Memory B cell (primary cell): ENCODE results near the gene DMXL1.

ENCODE experiments used
- ATAC-seq: fragments of 150-1000 bp; cut with Tn5 transposase; 2 replicates; pipeline ENCODE4 v1.10.0; 2021; ENCODE audit warnings: low read depth, mild to moderate bottlenecking, moderate library complexity
- DNase-seq, 2 donors: peaks; one replicate each; pipeline ENCODE4 v3.0.0; 2022; ENCODE audit warnings: low spot score in 2 of 2
- H3K27ac Mint-ChIP-seq: one replicate; pipeline ENCODE4 v1.8.0; 2022; ENCODE audit warnings: mild to moderate bottlenecking, moderate library complexity, mixed read lengths
- H3K27me3 Mint-ChIP-seq: one replicate; pipeline ENCODE4 v1.8.0; 2022; ENCODE audit warnings: mixed read lengths
- H3K36me3 Mint-ChIP-seq: one replicate; pipeline ENCODE4 v1.8.0; 2022; ENCODE audit warnings: mild to moderate bottlenecking, mixed read lengths
- H3K4me1 Mint-ChIP-seq: one replicate; pipeline ENCODE4 v1.8.0; 2022; ENCODE audit warnings: mixed read lengths
- H3K4me3 Mint-ChIP-seq: one replicate; pipeline ENCODE4 v1.8.0; 2022; ENCODE audit warnings: mild to moderate bottlenecking, moderate library complexity, mixed read lengths
- H3K9me3 Mint-ChIP-seq: one replicate; pipeline ENCODE4 v1.8.0; 2022; ENCODE audit warnings: mixed read lengths

DMXL1 gene

GRCh38 chr5:119267958-119268386 lies 197.1 kb downstream of the DMXL1 start:
- DNase-seq (peak; percentile 71 to 74), ATAC-seq (peak; percentile 71)
- Mint-ChIP-seq H3K9me3 (peaks cover 5% of the 10 kb centered on the region), H3K27me3 (no peaks in the 10 kb centered on the region), H3K36me3 (peaks cover 7% of the 10 kb centered on the region), H3K4me1 (peaks cover 40% of the 10 kb centered on the region), H3K4me3 (peak overlapping the region; percentile 100), H3K27ac (peak overlapping the region; percentile 97)

- peaks cover 46% of the 10 kb centered on the region for H3K4me1 Mint-ChIP-seq
- H3K27me3 Mint-ChIP-seq: no peaks in the 10 kb centered on the region
These were observed 197.6 kb downstream of the DMXL1 start for GRCh38 chr5:119268387-119269060.

GRCh38 chr5:119269061-119269944 lies 198.4 kb downstream of the DMXL1 start:
- H3K4me1 Mint-ChIP-seq: peaks cover 53% of the 10 kb centered on the region
- H3K4me3 Mint-ChIP-seq: peak overlapping the region; percentile 100
- H3K9me3 Mint-ChIP-seq: no peaks in the 10 kb centered on the region
- peaks cover 2% of the 10 kb centered on the region for H3K36me3 Mint-ChIP-seq
- peak; percentile 3 for ATAC-seq
- H3K27me3 Mint-ChIP-seq: no peaks in the 10 kb centered on the region
- H3K27ac Mint-ChIP-seq: peak overlapping the region; percentile 97
- DNase-seq: peak in 1 of 2 donors; percentile 37

More at GRCh38 chr5:119268387-119269060, 197.6 kb downstream of the DMXL1 start:
- peaks cover 2% of the 10 kb centered on the region for H3K9me3 Mint-ChIP-seq
- ATAC-seq: peak; percentile 86
- DNase-seq: peak; percentile 97 to 99
- H3K36me3 Mint-ChIP-seq: peaks cover 4% of the 10 kb centered on the region
- peak overlapping the region; percentile 100 for H3K4me3 Mint-ChIP-seq
- H3K27ac Mint-ChIP-seq: peak overlapping the region; percentile 97

- DNase-seq: no peak
These were observed 199.3 kb downstream of the DMXL1 start for GRCh38 chr5:119270121-119270565.

GRCh38 chr5:119270960-119271757 lies 200.3 kb downstream of the DMXL1 start:
- H3K4me3 Mint-ChIP-seq: peak overlapping the region; percentile 79
- ATAC-seq (no peak), DNase-seq (no peak)
- H3K4me1 Mint-ChIP-seq: peaks cover 62% of the 10 kb centered on the region
- H3K27me3 Mint-ChIP-seq: no peaks in the 10 kb centered on the region
- H3K36me3 Mint-ChIP-seq: peaks cover 2% of the 10 kb centered on the region
- peak overlapping the region; percentile 97 for H3K27ac Mint-ChIP-seq
- no peaks in the 10 kb centered on the region for H3K9me3 Mint-ChIP-seq

More at GRCh38 chr5:119270121-119270565, 199.3 kb downstream of the DMXL1 start:
- peaks cover 2% of the 10 kb centered on the region for H3K36me3 Mint-ChIP-seq
- no peaks in the 10 kb centered on the region for H3K9me3 Mint-ChIP-seq
- H3K4me3 Mint-ChIP-seq: peak overlapping the region; percentile 100
- H3K27ac Mint-ChIP-seq: peak overlapping the region; percentile 97
- no peak for ATAC-seq
- H3K27me3 Mint-ChIP-seq: no peaks in the 10 kb centered on the region
- peaks cover 62% of the 10 kb centered on the region for H3K4me1 Mint-ChIP-seq

GRCh38 chr5:119271758-119272730 lies 201.2 kb downstream of the DMXL1 start:
- H3K27ac Mint-ChIP-seq: peak overlapping the region; percentile 97
- H3K27me3 Mint-ChIP-seq: no peaks in the 10 kb centered on the region
- DNase-seq (no peak), ATAC-seq (no peak)
- H3K9me3 Mint-ChIP-seq: no peaks in the 10 kb centered on the region
- H3K4me1 Mint-ChIP-seq: peaks cover 69% of the 10 kb centered on the region
- peak overlapping the region; percentile 64 for H3K4me3 Mint-ChIP-seq
- H3K36me3 Mint-ChIP-seq: peaks cover 2% of the 10 kb centered on the region

GRCh38 chr5:119273391-119273839 lies 202.5 kb downstream of the DMXL1 start:
- Mint-ChIP-seq H3K4me1 (peaks cover 75% of the 10 kb centered on the region), H3K27ac (peak overlapping the region; percentile 97), H3K4me3 (peak overlapping the region; percentile 77), H3K9me3 (no peaks in the 10 kb centered on the region), H3K36me3 (peaks cover 3% of the 10 kb centered on the region), H3K27me3 (no peaks in the 10 kb centered on the region)
- DNase-seq (no peak), ATAC-seq (no peak)

GRCh38 chr5:119274030-119274766 lies 203.3 kb downstream of the DMXL1 start:
- H3K9me3 Mint-ChIP-seq: no peaks in the 10 kb centered on the region
- H3K4me3 Mint-ChIP-seq: peak overlapping the region; percentile 77
- H3K27me3 Mint-ChIP-seq: no peaks in the 10 kb centered on the region
- peaks cover 1% of the 10 kb centered on the region for H3K36me3 Mint-ChIP-seq
- DNase-seq: no peak
- H3K4me1 Mint-ChIP-seq: peaks cover 80% of the 10 kb centered on the region
- H3K27ac Mint-ChIP-seq: peak overlapping the region; percentile 97
- ATAC-seq: no peak

- ATAC-seq (no peak), DNase-seq (no peak)
- H3K4me1 Mint-ChIP-seq: peaks cover 81% of the 10 kb centered on the region
- peaks cover 1% of the 10 kb centered on the region for H3K36me3 Mint-ChIP-seq
- no peaks in the 10 kb centered on the region for H3K27me3 Mint-ChIP-seq
- H3K4me3 Mint-ChIP-seq: peak overlapping the region; percentile 77
- H3K9me3 Mint-ChIP-seq: no peaks in the 10 kb centered on the region
- H3K27ac Mint-ChIP-seq: peak overlapping the region; percentile 97
These were observed 203.9 kb downstream of the DMXL1 start for GRCh38 chr5:119274767-119275130.

- Mint-ChIP-seq H3K36me3 (peaks cover 3% of the 10 kb centered on the region), H3K27me3 (no peaks in the 10 kb centered on the region), H3K9me3 (no peaks in the 10 kb centered on the region), H3K4me3 (peak overlapping the region; percentile 77), H3K4me1 (peaks cover 81% of the 10 kb centered on the region), H3K27ac (peak overlapping the region; percentile 97)
- no peak for DNase-seq
- ATAC-seq: peak; percentile 3
These were observed 204.3 kb downstream of the DMXL1 start for GRCh38 chr5:119275146-119275545.

GRCh38 chr5:119275601-119276173 lies 204.8 kb downstream of the DMXL1 start:
- no peaks in the 10 kb centered on the region for H3K27me3 Mint-ChIP-seq
- H3K36me3 Mint-ChIP-seq: peaks cover 3% of the 10 kb centered on the region
- ATAC-seq: peak; percentile 86
- H3K4me3 Mint-ChIP-seq: peak overlapping the region; percentile 77
- H3K9me3 Mint-ChIP-seq: no peaks in the 10 kb centered on the region
- peak; percentile 49 to 69 for DNase-seq
- H3K4me1 Mint-ChIP-seq: peaks cover 77% of the 10 kb centered on the region
- peak overlapping the region; percentile 97 for H3K27ac Mint-ChIP-seq

GRCh38 chr5:119276978-119277377 lies 206.1 kb downstream of the DMXL1 start:
- ATAC-seq (no peak), DNase-seq (no peak)
- H3K4me1 Mint-ChIP-seq: peaks cover 76% of the 10 kb centered on the region
- H3K36me3 Mint-ChIP-seq: peaks cover 11% of the 10 kb centered on the region
- no peaks in the 10 kb centered on the region for H3K9me3 Mint-ChIP-seq
- H3K27ac Mint-ChIP-seq: peak overlapping the region; percentile 97
- H3K27me3 Mint-ChIP-seq: no peaks in the 10 kb centered on the region
- no peak overlapping the region for H3K4me3 Mint-ChIP-seq
